ENCODE data around the gene GRK3.
"Not testable (repeated sequence)": the region's sequence is repeated elsewhere in the genome, so short reads cannot be mapped to it uniquely, and the experiment has no call there.

Gene GRK3

GRCh38 chr22:25706197-25706596 is 141.7 kb downstream of the GRK3 start:
- no peaks in the 10 kb centered on the region for H3K36me3 ChIP-seq (ENCODE audit: insufficient read depth, insufficient read length, low read length)
- H3K4me1 ChIP-seq (ENCODE audit: insufficient read depth, insufficient read length): peaks cover 3% of the 10 kb centered on the region

GRCh38 chr22:25708430-25708829 is 144.0 kb downstream of the GRK3 start:
- not testable (repeated sequence) for H3K27me3 ChIP-seq (ENCODE audit: insufficient read depth, insufficient read length)

More at GRCh38 chr22:25706197-25706596, 141.7 kb downstream of the GRK3 start:
- no peak for DNase-seq (ENCODE audit: low read depth, low spot score)
- Histone ChIP-seq H3K27me3 (ENCODE audit: insufficient read depth, insufficient read length) (no peaks in the 10 kb centered on the region), H3K9me3 (ENCODE audit: insufficient read depth, low read length) (no peaks in the 10 kb centered on the region), H3K4me3 (ENCODE audit: insufficient read length, low read depth) (no peak overlapping the region), H3K9ac (ENCODE audit: insufficient read length, low read depth) (no peak overlapping the region)
- TF ChIP-seq SUZ12 (IDR thresholded peaks at IDR 0.05; ENCODE audit: extremely low read depth, insufficient read depth, insufficient read length) (no peak), ZNF274 (IDR thresholded peaks at IDR 0.05; ENCODE audit: low read depth, low read length) (no peak), YY1 (IDR thresholded peaks at IDR 0.05; ENCODE audit: insufficient read depth, insufficient read length) (no peak)

GRCh38 chr22:25709758-25710157 is 145.3 kb downstream of the GRK3 start:
- Histone ChIP-seq H3K36me3 (ENCODE audit: insufficient read depth, insufficient read length, low read length) (no peaks in the 10 kb centered on the region), H3K4me3 (ENCODE audit: insufficient read length, low read depth) (no peak overlapping the region), H3K4me1 (ENCODE audit: insufficient read depth, insufficient read length) (peaks cover 3% of the 10 kb centered on the region), H3K27me3 (ENCODE audit: insufficient read depth, insufficient read length) (no peaks in the 10 kb centered on the region), H3K9ac (ENCODE audit: insufficient read length, low read depth) (no peak overlapping the region), H3K9me3 (ENCODE audit: insufficient read depth, low read length) (no peaks in the 10 kb centered on the region)
- DNase-seq (ENCODE audit: low read depth, low spot score): no peak
- TF ChIP-seq ZNF274 (IDR thresholded peaks at IDR 0.05; ENCODE audit: low read depth, low read length) (no peak), SUZ12 (IDR thresholded peaks at IDR 0.05; ENCODE audit: extremely low read depth, insufficient read depth, insufficient read length) (no peak), YY1 (IDR thresholded peaks at IDR 0.05; ENCODE audit: insufficient read depth, insufficient read length) (no peak)

More at GRCh38 chr22:25708430-25708829, 144.0 kb downstream of the GRK3 start:
- H3K9ac ChIP-seq (ENCODE audit: insufficient read length, low read depth); H3K4me3 ChIP-seq (ENCODE audit: insufficient read length, low read depth); H3K36me3 ChIP-seq (ENCODE audit: insufficient read depth, insufficient read length, low read length); H3K9me3 ChIP-seq (ENCODE audit: insufficient read depth, low read length); DNase-seq (ENCODE audit: low read depth, low spot score); H3K4me1 ChIP-seq (ENCODE audit: insufficient read depth, insufficient read length): not testable (repeated sequence)

- no peaks in the 10 kb centered on the region for H3K27me3 ChIP-seq (ENCODE audit: insufficient read depth, insufficient read length)
- TF ChIP-seq ZNF274 (IDR thresholded peaks at IDR 0.05; ENCODE audit: low read depth, low read length) (no peak), YY1 (IDR thresholded peaks at IDR 0.05; ENCODE audit: insufficient read depth, insufficient read length) (no peak), SUZ12 (IDR thresholded peaks at IDR 0.05; ENCODE audit: extremely low read depth, insufficient read depth, insufficient read length) (no peak)
- no peak overlapping the region for H3K9ac ChIP-seq (ENCODE audit: insufficient read length, low read depth)
- no peaks in the 10 kb centered on the region for H3K36me3 ChIP-seq (ENCODE audit: insufficient read depth, insufficient read length, low read length)
- no peaks in the 10 kb centered on the region for H3K9me3 ChIP-seq (ENCODE audit: insufficient read depth, low read length)
- no peak overlapping the region for H3K4me3 ChIP-seq (ENCODE audit: insufficient read length, low read depth)
- DNase-seq (ENCODE audit: low read depth, low spot score): no peak
- H3K4me1 ChIP-seq (ENCODE audit: insufficient read depth, insufficient read length): peaks cover 3% of the 10 kb centered on the region
Measured at GRCh38 chr22:25710501-25710900, 146.0 kb downstream of the GRK3 start.

- DNase-seq (ENCODE audit: low read depth, low spot score): no peak
- H3K27me3 ChIP-seq (ENCODE audit: insufficient read depth, insufficient read length): no peaks in the 10 kb centered on the region
- H3K9me3 ChIP-seq (ENCODE audit: insufficient read depth, low read length): no peaks in the 10 kb centered on the region
- TF ChIP-seq SUZ12 (IDR thresholded peaks at IDR 0.05; ENCODE audit: extremely low read depth, insufficient read depth, insufficient read length) (no peak), ZNF274 (IDR thresholded peaks at IDR 0.05; ENCODE audit: low read depth, low read length) (no peak), YY1 (IDR thresholded peaks at IDR 0.05; ENCODE audit: insufficient read depth, insufficient read length) (no peak)
- no peaks in the 10 kb centered on the region for H3K36me3 ChIP-seq (ENCODE audit: insufficient read depth, insufficient read length, low read length)
- H3K4me1 ChIP-seq (ENCODE audit: insufficient read depth, insufficient read length): peaks cover 3% of the 10 kb centered on the region
- no peak overlapping the region for H3K9ac ChIP-seq (ENCODE audit: insufficient read length, low read depth)
- H3K4me3 ChIP-seq (ENCODE audit: insufficient read length, low read depth): no peak overlapping the region
Measured at GRCh38 chr22:25711491-25711890, 147.0 kb downstream of the GRK3 start.

- no peaks in the 10 kb centered on the region for H3K27me3 ChIP-seq (ENCODE audit: insufficient read depth, insufficient read length)
- no peaks in the 10 kb centered on the region for H3K9me3 ChIP-seq (ENCODE audit: insufficient read depth, low read length)
- H3K4me3 ChIP-seq (ENCODE audit: insufficient read length, low read depth): no peak overlapping the region
- peaks cover 3% of the 10 kb centered on the region for H3K4me1 ChIP-seq (ENCODE audit: insufficient read depth, insufficient read length)
- no peak for DNase-seq (ENCODE audit: low read depth, low spot score)
- no peaks in the 10 kb centered on the region for H3K36me3 ChIP-seq (ENCODE audit: insufficient read depth, insufficient read length, low read length)
- TF ChIP-seq ZNF274 (IDR thresholded peaks at IDR 0.05; ENCODE audit: low read depth, low read length) (no peak), YY1 (IDR thresholded peaks at IDR 0.05; ENCODE audit: insufficient read depth, insufficient read length) (no peak), SUZ12 (IDR thresholded peaks at IDR 0.05; ENCODE audit: extremely low read depth, insufficient read depth, insufficient read length) (no peak)
- H3K9ac ChIP-seq (ENCODE audit: insufficient read length, low read depth): no peak overlapping the region
Measured at GRCh38 chr22:25712661-25713400, 148.4 kb downstream of the GRK3 start.

- no peaks in the 10 kb centered on the region for H3K4me1 ChIP-seq (ENCODE audit: insufficient read depth, insufficient read length)
- no peak for DNase-seq (ENCODE audit: low read depth, low spot score)
- no peaks in the 10 kb centered on the region for H3K36me3 ChIP-seq (ENCODE audit: insufficient read depth, insufficient read length, low read length)
- H3K27me3 ChIP-seq (ENCODE audit: insufficient read depth, insufficient read length): no peaks in the 10 kb centered on the region
- TF ChIP-seq SUZ12 (IDR thresholded peaks at IDR 0.05; ENCODE audit: extremely low read depth, insufficient read depth, insufficient read length): no peak
- TF ChIP-seq ZNF274 (IDR thresholded peaks at IDR 0.05; ENCODE audit: low read depth, low read length): no peak
- TF ChIP-seq YY1 (IDR thresholded peaks at IDR 0.05; ENCODE audit: insufficient read depth, insufficient read length): no peak
- no peak overlapping the region for H3K9ac ChIP-seq (ENCODE audit: insufficient read length, low read depth)
- no peak overlapping the region for H3K4me3 ChIP-seq (ENCODE audit: insufficient read length, low read depth)
- H3K9me3 ChIP-seq (ENCODE audit: insufficient read depth, low read length): no peaks in the 10 kb centered on the region
Measured at GRCh38 chr22:25714070-25714469, 149.6 kb downstream of the GRK3 start.

Measured in NT2/D1 (cell line).